ENCODE measurements around the gene OR9G4.

Gene OR9G4

GRCh38 chr11:56748597-56748996, at the start of gene OR9G4:
TSS of gene OR9G4 (minus strand) at chr11:56748697. CDS start at chr11:56743766, 4,931 bp downstream.
- DNase-seq: no peak

- peak; percentile 30 for DNase-seq
Measured at GRCh38 chr11:56783448-56784041, 35.0 kb upstream of the OR9G4 start.

GRCh38 chr11:56782167-56782847, 33.8 kb upstream of the OR9G4 start:
- no peak for DNase-seq

GRCh38 chr11:56776809-56777208, 28.3 kb upstream of the OR9G4 start:
- no peak for DNase-seq

GRCh38 chr11:56764976-56765375, 16.5 kb upstream of the OR9G4 start:
- no peak for DNase-seq

GRCh38 chr11:56751480-56751879, 3.0 kb upstream of the OR9G4 start:
- DNase-seq: no peak

DNA sequence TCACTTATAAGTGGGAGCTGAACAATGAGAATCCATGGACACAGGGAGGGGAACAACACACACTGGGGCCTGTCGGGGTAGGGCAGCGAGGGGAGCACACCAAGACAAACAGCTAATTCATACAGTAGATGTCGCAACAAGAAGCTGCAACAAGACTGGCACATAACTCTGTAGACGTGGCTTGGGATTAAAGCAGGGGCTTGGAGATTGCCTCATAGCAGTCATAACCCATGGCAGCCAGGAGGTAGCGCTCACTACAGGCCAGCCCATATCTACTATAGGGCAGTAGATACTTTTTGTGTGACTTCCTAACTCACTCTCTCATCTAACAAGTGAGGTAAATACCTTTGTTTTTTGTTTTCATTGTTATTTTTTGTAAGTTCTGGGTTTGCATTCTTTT, 1.7 kb upstream of the OR9G4 start:
- no peak for DNase-seq

- no peak for DNase-seq
Measured at GRCh38 chr11:56740886-56741285, 7.6 kb downstream of the OR9G4 start.

DNA sequence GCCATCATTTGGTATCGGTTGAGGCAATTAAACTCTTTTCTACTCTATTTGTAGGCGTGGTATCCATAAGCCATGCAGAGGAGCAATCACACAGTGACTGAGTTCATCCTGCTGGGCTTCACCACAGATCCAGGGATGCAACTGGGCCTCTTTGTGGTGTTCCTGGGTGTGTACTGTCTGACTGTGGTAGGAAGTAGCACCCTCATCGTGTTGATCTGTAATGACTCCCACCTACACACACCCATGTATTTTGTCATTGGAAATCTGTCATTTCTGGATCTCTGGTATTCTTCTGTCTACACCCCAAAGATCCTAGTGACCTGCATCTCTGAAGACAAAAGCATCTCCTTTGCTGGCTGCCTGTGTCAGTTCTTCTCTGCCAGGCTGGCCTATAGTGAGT, 8.4 kb downstream of the OR9G4 start:
- DNase-seq: no peak

- no peak for DNase-seq
Measured at GRCh38 chr11:56720513-56720912, 28.0 kb downstream of the OR9G4 start.

- DNase-seq: no peak
Measured at GRCh38 chr11:56716379-56716854, 32.1 kb downstream of the OR9G4 start.

DNA sequence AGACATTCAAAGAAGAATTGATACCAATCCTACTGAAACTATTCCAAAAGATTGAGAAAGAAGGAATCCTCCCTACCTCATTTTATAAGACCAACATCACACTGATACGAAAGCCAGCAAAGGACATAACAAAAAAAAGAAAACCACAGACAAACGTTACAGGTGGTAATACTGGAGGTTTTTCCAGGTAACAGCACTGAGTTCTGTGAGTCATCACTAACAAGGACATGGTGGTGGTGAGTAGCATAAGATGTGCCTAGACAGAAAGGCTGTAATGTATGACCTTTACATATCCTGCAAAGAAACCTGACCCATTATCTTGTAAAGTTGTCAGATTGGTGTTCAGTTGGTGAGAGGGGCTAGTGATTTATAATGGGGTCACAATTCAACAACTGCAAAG, 34.3 kb downstream of the OR9G4 start:
- DNase-seq: no peak

DNA sequence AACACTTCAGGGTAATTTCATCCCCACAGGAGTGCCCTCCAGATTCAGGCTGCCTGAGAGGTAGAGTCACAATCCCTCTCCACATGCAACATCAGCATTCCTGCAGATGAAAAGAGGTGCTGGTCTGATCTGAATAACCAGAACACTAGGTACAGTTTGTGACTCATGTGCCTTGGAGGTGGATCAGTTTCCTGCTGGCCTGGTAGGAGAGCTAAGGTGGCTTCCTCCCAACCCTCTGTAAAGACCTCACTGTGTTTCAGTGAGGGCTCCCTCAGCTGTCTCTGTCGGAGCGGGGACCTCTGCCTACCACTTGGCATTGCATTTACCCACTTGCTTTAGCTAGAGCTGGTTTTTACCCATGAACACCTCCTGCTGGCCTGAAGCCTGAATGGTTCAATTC, 42.0 kb downstream of the OR9G4 start:
- no peak for DNase-seq

DNA sequence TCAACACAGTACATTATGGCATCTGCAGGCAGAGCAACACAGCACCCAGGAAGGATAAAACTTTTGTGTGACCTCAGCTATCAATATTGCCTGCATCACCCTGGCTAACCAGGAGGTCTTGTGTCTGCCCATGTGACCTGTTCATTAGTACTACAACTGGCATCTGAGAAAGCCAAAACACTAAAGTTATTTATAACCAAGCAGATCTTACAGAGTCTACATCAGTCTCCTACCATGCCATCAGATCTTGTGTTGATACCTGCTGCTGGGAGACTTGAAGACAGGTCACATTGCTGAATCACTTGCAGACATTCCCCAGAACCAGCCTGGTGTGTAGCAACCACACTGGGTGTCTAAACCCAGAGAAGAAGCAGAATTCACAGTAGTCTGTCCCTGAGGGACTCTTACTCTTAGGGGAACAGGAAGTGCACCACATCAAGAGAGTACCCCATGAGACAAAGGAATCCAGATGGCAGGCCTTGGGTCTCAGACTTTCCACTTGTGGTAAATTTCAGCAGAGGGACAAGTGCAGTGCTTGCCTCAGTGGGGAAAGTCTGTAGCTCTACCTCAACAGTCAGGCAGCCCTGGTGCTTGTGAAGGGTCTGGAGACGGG, 42.6 kb downstream of the OR9G4 start:
- no peak for DNase-seq

DNA sequence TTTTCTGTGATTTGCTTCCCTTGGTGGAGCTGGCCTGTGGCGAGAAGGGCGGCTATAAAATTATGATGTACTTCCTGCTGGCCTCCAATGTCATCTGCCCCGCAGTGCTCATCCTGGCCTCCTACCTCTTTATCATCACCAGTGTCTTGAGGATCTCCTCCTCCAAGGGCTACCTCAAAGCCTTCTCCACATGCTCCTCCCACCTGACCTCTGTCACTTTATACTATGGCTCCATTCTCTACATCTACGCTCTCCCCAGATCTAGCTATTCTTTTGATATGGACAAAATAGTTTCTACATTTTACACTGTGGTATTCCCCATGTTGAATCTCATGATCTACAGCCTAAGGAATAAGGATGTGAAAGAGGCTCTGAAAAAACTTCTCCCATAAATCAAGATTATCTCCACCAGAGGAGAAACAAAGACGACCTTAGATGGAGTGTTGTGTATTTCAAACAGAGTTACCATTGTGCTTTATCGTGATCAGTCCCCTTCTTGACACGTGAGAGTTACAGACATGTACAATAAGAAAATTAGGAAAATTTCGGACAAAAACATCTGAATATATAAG, 47.5 kb downstream of the OR9G4 start:
- no peak for DNase-seq

DNA sequence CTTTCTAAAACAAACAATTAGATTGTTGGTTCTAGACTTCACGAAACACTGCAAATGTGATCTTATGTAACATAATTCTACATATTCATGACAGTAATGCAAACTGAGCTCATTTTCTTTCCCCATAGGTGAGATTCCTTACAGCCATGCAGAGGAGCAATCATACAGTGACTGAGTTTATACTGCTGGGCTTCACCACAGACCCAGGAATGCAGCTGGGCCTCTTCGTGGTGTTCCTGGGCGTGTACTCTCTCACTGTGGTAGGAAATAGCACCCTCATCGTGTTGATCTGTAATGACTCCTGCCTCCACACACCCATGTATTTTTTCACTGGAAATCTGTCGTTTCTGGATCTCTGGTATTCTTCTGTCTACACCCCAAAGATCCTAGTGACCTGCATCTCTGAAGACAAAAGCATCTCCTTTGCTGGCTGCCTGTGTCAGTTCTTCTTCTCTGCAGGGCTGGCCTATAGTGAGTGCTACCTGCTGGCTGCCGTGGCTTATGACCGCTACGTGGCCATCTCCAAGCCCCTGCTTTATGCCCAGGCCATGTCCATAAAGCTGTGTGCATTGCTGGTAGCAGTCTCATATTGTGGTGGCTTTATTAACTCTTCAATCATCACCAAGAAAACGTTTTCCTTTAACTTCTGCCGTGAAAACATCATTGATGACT, 48.1 kb downstream of the OR9G4 start:
- no peak for DNase-seq

GRCh38 chr11:56698795-56699194, 49.7 kb downstream of the OR9G4 start, which contains the start of gene OR9G1:
TSS of gene OR9G1 (plus strand) at chr11:56699095. CDS start at chr11:56700388, 1,293 bp downstream.
- DNase-seq: no peak

DNA sequence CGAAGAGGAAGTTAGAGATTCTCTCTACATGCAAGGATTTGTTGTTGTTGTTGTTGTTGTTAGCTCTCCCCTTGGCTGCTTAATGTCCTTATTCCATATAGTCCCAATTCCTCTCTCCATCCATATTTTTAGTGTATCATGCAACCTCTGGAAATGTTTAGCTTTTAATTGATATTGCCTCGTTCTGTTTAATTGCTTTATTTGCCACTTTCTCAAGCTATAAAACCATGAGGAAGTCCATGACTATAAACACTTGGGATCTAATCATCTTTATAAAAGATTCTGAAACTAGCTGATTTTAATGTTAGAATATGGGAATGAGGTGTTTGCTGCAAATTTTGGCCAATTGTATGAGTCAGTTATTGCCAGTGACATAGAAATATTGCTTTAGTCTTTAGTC, 55.1 kb downstream of the OR9G4 start:
- no peak for DNase-seq
